Osteocyte (in vitro differentiated cells): ENCODE data around the gene DMRT3. TPM values are rescaled to one million over a fixed set of nuclear protein-coding genes. Genes with fewer than 3 reads are reported as not detected.

Experiments used
- DNase-seq: peaks from one replicate; pipeline ENCODE4 v3.0.0; 2021; ENCODE audit warnings: mixed read lengths; ENCODE audit not compliant: unreplicated experiment; ENCODE audit errors: extremely low spot score
- H3K27ac Mint-ChIP-seq: one replicate; pipeline ENCODE4 v1.8.0; 2021; ENCODE audit warnings: mild to moderate bottlenecking, mixed read lengths; ENCODE audit not compliant: unreplicated experiment
- H3K27me3 Mint-ChIP-seq: one replicate; pipeline ENCODE4 v1.8.0; 2021; ENCODE audit warnings: mixed read lengths; ENCODE audit not compliant: unreplicated experiment
- H3K36me3 Mint-ChIP-seq: one replicate; pipeline ENCODE4 v1.8.0; 2021; ENCODE audit warnings: mixed read lengths; ENCODE audit not compliant: unreplicated experiment
- H3K4me1 Mint-ChIP-seq: one replicate; pipeline ENCODE4 v1.8.0; 2021; ENCODE audit warnings: mixed read lengths; ENCODE audit not compliant: unreplicated experiment
- H3K4me3 Mint-ChIP-seq: one replicate; pipeline ENCODE4 v1.8.0; 2021; ENCODE audit warnings: mild to moderate bottlenecking, moderate library complexity, mixed read lengths; ENCODE audit not compliant: unreplicated experiment
- H3K9me3 Mint-ChIP-seq: one replicate; pipeline ENCODE4 v1.8.0; 2021; ENCODE audit warnings: mixed read lengths; ENCODE audit not compliant: unreplicated experiment
- CTCF ChIP-seq: fragments of 200-600 bp; sonication (generic); IDR thresholded peaks from 2 replicates; pipeline ENCODE4 v1.5.0; 2021; ENCODE audit warnings: antibody characterized with exemption, mild to moderate bottlenecking, moderate library complexity
- total RNA-seq: library from RNA; stranded (reverse); gene quantifications from 2 replicates; pipeline ENCODE4 v1.2.1, GENCODE V29; 2021

The DMRT3 gene
- total RNA-seq, 1 donor from 2014 or later, result not detected

- DNase-seq, result peak; percentile 57
- H3K9me3 Mint-ChIP-seq, result no peaks in the 10 kb centered on the region
- no peaks in the 10 kb centered on the region for H3K36me3 Mint-ChIP-seq
- no peak for TF ChIP-seq CTCF
- no peak overlapping the region for H3K4me3 Mint-ChIP-seq
- H3K27me3 Mint-ChIP-seq, result peaks cover 79% of the 10 kb centered on the region
- no peak overlapping the region for H3K27ac Mint-ChIP-seq
- peaks cover 14% of the 10 kb centered on the region for H3K4me1 Mint-ChIP-seq
These were observed 2.1 kb upstream of the DMRT3 start for GRCh38 chr9:974031-974995.

- no peaks in the 10 kb centered on the region for H3K9me3 Mint-ChIP-seq
- no peak for TF ChIP-seq CTCF
- peaks cover 81% of the 10 kb centered on the region for H3K27me3 Mint-ChIP-seq
- peaks cover 14% of the 10 kb centered on the region for H3K4me1 Mint-ChIP-seq
- peak; percentile 71 for DNase-seq
- H3K27ac Mint-ChIP-seq, result no peak overlapping the region
- no peaks in the 10 kb centered on the region for H3K36me3 Mint-ChIP-seq
- H3K4me3 Mint-ChIP-seq, result no peak overlapping the region
These were observed 1.3 kb upstream of the DMRT3 start for GRCh38 chr9:974996-975739.

GRCh38 chr9:975740-976257 lies 656 bp upstream of the DMRT3 start:
- DNase-seq, result no peak
- peaks cover 12% of the 10 kb centered on the region for H3K4me1 Mint-ChIP-seq
- H3K36me3 Mint-ChIP-seq, result no peaks in the 10 kb centered on the region
- no peak for TF ChIP-seq CTCF
- H3K27me3 Mint-ChIP-seq, result peaks cover 79% of the 10 kb centered on the region
- H3K27ac Mint-ChIP-seq, result no peak overlapping the region
- H3K4me3 Mint-ChIP-seq, result no peak overlapping the region
- H3K9me3 Mint-ChIP-seq, result no peaks in the 10 kb centered on the region

GRCh38 chr9:976943-977837 lies 735 bp downstream of the DMRT3 start:
- TF ChIP-seq CTCF, result no peak
- DNase-seq, result no peak
- Mint-ChIP-seq H3K36me3 (no peaks in the 10 kb centered on the region), H3K9me3 (no peaks in the 10 kb centered on the region), H3K4me1 (peaks cover 10% of the 10 kb centered on the region), H3K27me3 (peaks cover 81% of the 10 kb centered on the region), H3K4me3 (no peak overlapping the region), H3K27ac (no peak overlapping the region)
